HG02642 (cell line): ENCODE results near the gene LYST.
"Not testable (repeated sequence)": the region's sequence is repeated elsewhere in the genome, so short reads cannot be mapped to it uniquely, and the experiment has no call there.

Experiments
- ATAC-seq: cut with Tn5 transposase; IDR thresholded peaks from one replicate; pipeline ENCODE4 v1.9.1; 2021; ENCODE audit warnings: mild to moderate bottlenecking; ENCODE audit not compliant: unreplicated experiment, poor library complexity

The LYST gene

DNA sequence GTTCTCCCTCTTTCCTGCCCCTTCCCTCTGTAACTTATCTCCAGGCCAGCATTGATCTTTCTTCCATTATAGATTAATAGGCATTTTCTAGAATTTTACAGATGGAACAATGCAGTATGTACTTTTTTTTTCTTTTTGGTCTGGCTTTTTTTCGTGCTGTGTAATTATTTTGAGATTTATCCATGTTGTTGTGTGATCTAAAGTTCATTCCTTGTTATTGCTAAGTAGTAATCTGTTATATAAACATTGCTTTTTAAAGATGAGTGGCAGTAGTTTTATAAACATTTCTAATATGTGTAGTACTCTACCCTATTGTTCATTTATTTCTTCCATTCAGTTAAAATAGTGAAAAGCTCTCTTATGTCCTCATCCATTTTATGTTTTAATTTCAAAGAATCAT is 5.9 kb downstream of the LYST start:
- no peak for ATAC-seq

DNA sequence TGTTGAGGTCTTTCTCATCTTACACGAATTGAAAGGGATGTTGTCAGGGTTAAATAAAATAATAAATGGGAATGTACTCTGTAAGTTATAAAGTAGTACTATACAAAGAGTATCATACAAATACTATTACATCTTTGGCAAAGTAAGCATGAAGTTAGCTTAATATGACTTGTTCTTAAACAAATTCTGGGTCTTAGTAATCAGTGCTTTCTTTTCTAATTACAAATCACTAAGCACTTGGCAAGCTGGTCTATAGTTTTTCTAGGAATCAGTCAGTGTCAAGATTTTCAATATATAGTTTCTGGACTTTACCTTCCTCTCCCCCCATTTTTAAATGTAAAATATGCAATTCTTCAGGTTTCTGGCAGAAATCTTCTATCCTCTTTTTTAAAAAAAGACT is 6.9 kb downstream of the LYST start:
- no peak for ATAC-seq

DNA sequence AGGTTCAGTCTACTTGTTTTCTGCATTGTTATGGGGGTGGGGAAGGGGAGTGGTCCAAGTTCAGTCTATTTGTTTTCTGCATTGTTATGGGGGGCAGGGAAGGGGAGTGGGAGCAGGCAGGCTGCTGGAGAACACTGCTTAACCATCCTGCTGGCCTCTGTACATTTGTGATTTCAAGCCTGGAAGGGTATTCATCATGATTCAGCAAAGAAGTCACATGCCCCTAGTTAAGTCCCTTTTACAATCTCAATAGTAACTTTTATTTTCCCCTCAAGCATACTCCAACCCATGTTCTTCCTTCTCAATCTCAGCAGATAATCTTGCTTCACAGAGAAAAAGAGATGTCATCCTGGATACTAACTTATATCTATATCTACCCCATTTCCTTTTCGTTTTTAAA is 7.9 kb downstream of the LYST start:
- ATAC-seq = no peak

DNA sequence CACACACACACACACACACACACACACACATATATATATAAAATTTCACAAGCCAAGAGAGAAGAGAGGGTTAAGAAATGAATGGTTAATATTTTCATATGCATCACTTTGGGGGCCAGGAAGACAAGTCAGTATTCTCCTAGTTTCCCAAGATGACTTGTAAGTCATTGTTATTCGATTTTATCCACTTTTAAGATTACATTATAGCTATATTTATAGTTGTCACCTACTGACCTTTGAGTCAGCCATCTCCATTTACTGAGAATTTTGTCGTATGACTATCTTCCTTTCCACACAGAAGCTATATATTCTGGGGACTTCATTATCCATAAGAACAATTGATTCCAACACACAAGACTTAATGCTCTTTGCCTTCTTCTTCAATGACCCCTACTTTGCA is 8.9 kb downstream of the LYST start:
- ATAC-seq = no peak

DNA sequence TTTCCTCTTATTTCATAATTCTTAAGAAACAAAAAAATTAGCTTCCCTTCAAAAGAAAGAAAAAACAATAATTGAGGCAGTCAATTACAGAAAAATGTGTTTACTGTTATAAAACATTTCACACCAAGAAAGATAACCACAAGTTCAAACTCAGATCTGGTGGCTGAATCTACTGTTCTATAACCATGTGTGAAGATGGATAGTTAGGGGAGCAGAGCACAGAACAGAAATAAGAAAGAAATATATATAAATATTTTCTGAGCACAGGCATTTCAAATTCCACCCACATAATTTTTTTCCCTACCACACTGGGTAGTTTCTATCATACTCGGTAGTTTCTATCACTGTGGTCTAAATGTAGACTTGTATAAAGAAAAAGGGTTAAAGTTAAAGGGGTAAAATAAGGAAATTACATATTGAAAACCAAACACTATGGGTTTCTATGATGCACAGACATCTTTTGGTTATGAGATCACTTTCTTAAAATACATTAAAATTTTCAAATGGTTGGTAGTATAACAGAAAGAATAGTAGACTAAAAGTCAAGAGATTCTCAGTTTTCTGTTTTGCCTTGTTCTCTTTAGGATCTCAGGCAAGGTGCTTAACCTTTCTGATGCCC is 10.8 kb downstream of the LYST start:
- no peak for ATAC-seq

DNA sequence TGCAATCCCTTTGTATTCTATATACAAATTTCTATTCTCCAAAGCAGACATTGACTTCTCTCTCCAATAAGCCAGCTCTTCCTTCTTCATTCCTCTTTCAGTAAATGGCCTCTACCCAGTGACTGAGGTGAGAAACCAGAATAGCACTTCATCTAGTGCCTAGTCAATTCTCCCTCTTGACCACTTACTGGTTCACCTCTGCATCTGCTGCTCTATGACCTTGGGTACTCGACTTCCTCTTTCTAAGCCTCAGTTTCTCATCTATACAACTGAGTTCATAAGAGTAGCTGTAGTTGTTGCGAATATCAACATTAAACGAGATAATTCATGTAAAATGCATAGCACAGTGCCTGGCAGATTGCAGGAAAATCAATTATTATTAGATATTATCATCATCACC is 12.4 kb downstream of the LYST start:
- no peak for ATAC-seq

DNA sequence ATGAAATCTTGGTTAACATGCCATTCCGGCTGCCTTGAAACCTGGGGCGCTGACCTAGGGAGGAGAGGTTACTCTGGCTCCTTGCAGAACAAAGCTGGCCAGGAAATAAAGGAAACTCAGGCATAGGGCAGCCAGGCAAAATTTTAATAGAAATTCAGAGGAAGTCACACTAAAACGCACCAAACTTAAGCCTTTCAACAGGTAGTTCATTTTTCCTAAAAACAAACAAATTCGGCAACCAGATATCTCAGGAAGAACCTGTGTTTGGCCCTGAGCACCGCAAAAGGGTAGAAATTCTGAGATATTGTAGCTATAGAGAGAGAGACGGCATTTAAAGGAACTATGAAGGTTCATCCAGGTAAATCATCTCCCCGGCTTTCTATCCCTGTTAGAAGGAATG is 13.1 kb downstream of the LYST start:
- ATAC-seq = no peak

DNA sequence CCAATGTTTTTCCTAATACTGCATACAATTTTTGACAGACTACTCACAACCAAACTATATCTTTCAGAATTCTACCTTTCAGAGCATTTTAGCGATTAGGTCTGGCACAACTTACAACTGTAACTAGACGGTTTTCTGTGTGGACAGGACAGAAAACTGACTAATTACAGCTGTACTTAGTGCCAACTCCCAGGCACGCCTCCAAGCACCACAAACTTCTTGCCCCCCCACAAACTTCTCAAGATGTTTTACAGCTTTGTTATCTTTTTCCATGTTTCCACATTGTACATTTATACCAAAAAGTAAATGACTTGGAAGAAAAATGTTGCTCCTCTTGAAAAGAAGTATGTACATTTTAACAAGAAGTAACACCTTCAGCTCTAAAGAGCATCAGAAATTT is 13.8 kb downstream of the LYST start:
- no peak for ATAC-seq

DNA sequence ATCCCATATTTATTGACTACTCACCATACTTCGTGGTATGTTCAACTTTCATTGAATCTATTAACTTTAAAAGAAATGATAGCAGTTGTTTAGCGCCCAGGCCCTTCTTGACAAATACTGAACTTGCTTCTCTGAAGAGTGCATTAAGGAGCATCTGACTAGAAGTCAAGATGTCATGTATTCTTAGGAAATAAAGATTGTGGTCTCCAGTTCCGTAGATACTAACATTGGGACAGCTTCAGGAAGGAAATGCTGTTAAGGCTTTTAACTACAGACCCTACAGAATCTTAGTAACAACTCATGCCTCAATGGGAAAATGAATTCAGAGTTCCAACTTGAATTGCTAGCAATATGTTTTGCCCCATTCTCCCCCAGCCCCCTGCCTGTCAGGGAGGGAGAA is 14.8 kb downstream of the LYST start:
- no peak for ATAC-seq

DNA sequence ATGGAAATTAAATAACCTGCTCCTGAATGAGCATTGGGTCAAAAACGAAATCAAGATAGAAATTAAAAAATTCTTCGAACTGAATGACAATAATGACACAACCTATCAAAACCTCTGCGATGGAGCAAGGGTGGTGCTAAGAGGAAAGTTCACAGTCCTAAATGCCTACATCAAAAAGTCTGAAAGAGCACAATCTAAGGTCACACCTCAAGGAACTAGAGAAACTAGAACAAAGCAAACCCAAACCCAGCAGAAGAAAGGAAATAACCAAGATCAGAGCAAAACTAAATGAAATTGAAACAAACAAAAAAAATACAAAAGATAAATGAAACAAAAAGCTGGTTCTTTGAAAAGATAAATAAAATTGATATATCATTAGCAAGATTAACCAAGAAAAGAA is 18.5 kb downstream of the LYST start:
- not testable (repeated sequence) for ATAC-seq

DNA sequence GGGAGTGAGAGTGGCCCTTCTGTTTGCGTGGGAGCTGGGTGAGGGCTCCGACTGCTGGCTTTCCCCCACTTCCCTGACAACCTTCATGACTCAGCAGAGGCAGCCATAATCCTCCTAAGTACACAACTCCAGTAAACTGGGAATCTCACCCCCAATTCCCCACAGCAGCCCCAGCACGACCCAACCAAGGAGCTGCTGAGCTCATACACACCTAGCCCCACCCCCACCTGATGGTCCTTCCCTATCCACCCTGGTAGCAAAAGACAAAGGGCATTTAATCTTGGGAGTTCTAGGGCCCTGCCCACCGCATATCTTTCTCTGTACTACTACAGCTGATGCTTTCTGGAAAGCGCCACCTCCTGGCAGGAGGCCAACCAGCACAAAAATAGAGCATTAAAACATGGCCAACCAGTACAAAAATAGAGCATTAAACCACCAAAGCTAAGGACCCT is 21.0 kb downstream of the LYST start:
- not testable (repeated sequence) for ATAC-seq

DNA sequence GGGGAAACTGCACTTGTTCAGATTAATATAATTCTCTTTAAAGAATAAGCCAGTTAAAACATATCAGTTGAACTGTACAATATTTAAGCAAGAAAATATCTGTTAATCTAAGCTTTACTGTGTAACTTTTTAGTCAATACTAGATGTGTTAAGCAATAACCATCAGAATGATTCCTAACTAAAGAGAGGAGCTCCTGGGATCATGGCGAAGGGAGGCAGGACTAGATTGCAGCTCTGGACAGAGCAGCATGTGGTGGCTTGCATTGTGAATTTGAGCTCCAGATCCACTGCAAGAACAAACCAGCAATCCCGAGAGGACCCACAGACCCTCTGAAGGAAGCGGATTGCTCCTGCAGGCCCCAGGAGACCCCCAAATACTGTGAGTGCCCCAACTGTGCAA is 21.9 kb downstream of the LYST start:
- ATAC-seq = no peak

DNA sequence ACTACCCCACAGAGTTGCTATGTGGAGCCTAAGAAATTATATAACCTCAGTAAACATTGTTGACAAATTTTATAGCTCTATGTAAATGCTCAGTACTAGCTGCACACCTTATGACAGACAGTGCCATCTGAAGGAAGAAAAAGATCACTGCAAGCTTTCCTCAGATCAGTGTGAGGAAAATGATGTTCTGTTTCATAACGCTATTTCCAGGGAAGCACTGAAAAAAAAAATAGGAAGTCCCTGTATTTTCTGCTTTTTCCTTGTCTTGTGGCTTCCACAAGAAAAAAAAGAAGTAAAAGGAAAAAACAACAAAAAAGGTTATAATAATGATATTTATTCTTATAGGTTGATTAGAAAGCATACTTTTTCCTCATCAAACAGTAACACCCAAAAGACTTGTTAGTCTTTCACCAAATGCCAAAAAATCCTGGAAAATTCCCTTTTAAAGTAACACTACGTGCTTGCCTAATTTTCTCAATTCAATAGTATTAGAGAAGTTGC is 23.2 kb downstream of the LYST start:
- ATAC-seq = peak; percentile 47

DNA sequence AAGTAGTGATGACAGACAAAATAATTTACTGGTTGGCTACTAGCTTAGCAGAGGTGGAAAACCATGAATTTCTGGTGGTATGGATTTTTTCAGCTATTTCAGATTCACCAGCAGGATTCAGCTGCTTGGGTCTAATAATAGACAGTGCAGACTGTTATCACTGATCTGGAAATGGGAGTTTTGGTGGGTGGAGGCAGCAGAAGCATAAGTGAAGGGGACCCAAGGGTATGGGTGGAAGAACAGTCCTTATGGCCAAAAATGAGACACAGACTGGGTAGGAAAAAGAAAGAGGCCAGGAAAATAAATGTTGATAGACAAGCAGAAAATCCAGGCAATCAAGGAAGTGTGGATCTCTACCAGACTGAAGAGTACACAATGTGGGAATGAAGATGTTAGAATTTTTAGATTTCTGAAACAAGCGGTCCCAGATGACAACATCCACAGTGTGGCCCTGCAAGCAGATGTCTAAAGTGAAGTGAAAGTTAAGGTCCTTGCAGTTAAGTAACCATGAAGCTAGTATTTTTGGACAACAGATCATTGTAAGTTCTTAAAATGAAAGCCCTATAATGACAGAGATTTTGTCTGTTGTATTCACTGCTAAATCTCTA is 24.7 kb downstream of the LYST start:
- peak; percentile 66 for ATAC-seq

DNA sequence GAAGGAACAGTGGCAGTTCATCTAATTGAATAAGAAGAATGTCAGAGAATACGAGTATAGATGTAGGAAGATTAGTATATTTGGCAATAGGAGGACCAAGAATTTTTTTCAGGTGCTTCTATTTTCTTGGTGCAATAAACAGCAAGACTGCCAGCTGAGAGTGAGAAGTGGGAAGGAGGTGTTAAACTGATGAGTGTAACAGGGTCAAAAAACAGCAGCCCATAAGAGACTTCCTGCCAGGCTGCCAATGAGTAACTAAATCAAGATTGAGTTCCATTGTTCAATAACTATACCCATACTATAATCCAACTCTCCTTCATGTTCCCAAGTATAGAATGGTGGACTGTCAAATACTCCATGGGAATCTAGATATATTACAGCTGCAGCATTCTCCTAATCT is 28.7 kb downstream of the LYST start:
- no peak for ATAC-seq

DNA sequence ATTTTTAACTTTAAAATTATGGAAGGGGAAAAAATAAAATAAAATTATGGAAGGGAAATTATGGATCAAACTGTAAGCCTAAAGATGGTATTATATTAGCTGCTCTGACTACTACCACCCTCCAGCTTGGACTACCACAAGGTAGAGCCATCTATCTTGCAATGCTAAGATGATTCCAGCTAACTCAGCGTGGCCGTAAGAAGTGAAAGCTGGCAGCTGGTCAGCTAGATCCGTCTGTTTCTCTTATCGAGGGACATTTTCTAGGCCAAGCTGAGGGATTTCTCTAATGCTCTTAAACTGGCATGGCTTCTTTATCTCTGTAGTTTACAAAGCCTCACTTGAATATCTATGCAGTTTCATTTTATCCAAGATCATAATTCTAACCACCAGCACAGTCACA is 31.5 kb downstream of the LYST start:
- ATAC-seq = no peak

DNA sequence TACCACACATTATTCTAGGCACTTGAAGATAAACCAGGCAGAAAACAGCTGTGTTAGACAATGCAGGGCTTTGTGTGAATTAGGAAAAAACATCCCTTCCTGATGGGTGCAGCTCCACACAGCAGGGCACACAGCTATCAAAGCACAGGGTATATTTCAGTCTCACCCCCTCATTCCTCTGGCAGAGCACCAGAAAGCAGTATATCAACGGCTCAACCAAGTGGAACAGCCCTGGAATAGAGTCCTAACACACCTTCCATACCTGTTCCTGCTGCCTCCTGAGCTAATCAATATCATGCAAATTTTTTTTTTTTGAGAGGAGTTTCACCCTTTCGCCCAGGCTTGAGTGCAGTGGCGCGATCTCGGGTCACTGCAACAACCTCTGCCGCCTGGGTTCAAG is 32.1 kb downstream of the LYST start:
- no peak for ATAC-seq

DNA sequence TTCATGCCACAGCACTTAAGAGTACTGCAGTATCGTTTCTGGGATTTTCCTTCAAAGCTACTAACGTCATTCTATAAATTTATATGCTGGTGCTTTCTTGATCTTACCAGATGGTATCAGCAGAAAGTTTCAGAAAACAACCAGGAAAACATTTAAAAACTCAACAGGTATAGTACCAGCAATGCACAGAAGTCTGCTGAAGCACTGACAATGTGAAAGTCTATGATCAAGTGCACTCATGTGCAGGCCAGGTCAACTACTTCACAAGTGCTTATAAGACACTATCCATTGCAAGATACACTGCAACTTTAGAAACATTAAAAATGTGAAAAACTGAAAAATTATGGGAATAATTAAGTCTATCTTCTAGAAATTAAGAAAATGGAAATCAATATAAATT is 34.7 kb downstream of the LYST start:
- no peak for ATAC-seq

DNA sequence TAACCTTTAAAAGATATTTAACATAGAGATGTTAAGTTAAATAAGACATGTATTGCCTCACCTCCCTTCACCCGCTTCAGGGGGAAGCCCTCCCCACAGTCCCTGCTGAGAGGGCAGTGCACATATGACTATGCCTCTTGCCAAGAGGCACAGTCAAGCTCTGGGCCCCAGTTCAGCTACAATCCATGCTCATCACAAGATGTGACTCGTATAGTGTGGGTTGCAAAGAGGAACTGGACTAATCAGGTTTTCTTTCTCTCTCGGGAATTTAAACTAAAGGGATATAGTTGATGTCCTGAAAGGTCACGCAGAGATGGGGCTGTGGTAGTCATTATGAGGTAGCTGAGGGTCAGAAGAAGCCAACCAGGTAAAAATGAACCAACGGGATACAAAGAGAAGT is 35.6 kb downstream of the LYST start:
- peak; percentile 98 for ATAC-seq

DNA sequence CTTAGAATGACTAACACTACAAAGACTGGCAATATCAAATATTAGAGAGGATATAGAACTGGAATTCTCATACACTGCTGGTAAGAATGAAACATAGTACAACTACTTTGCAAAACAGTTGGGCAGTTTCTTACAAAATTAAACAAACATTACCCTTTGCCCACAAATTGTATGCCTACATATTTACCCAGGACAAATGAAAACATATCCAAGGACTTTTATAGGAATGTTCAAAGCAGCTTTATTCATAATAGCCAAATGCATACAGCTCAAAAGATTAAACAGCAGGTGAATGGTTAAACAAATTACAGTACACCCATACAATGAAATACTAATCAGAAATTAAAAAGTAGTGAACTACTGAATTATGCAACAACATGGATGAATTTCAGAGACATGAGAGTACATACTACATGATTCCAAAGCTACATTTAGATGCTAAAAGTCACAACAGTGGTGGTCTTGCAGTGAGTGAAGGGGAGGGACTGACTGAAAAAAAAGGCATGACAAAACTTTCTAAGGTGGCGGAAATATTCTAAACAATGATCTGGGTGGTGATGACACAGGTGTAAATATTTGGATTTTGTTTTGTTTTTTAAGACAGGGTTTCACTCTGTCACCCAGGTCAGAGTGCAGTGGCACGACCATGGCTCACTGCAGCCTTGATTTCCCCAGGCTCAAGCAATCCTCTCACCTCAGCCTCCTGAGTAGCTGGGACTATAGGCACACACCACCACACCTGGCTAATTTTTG is 40.4 kb downstream of the LYST start:
- ATAC-seq = no peak

DNA sequence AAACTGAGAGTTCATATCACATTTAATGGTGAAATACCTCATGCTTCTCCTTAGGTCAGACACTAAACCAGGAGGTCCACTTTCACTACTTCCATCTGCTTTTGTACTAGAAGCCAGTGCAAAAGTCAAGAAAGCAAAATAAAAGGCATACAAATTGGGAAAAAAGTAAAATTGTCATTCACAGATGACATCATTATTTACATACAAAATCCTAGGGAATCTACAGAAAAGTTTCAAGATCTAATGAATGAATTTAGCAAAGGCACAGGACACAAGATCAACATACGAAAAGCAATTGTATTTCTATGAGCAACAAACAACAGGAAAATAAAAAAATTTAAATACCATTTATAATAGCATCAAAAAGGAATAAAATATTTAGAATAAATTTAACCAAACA is 41.5 kb downstream of the LYST start:
- ATAC-seq = no peak

DNA sequence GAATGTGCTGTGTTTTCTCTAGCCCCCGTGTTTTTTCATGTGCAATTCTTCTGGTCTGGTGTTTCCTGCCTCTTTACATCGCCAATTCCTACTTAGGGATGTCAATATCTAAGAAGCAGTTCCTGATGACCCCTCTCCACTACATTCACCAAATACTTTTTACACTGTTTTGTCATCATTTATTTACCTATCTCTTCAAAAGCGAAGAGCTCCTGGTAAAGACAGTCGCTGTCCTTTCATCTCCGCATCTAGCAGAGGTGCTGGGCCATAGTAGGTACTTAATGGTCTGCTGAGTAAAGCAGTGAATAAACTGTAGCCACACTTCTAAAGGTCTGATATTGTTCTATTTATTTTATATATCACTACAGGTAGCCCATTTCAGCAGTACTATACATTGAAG is 43.0 kb downstream of the LYST start:
- ATAC-seq = no peak
